Neural cell (in vitro differentiated cells): Measurements from ENCODE around the gene AGBL4. TPM values are rescaled to one million over a fixed set of nuclear protein-coding genes. Genes with fewer than 3 reads are reported as not detected.
"Not testable (repeated sequence)": the region's sequence is repeated elsewhere in the genome, so short reads cannot be mapped to it uniquely, and the experiment has no call there.

ENCODE experiments used
- H2AFZ ChIP-seq: fragments of 200-600, 300-800 bp; sonication (generic), shearing (Covaris generic); 2 replicates; pipeline ENCODE4 v1.6.0; 2014; ENCODE audit warnings: low read depth, mild to moderate bottlenecking, antibody characterized with exemption, low read length, moderate library complexity
- H3F3A ChIP-seq: fragments of 200-600 bp; shearing (Covaris generic); 2 replicates; pipeline ENCODE4 v1.6.1; 2016; ENCODE audit warnings: mild to moderate bottlenecking, moderate library complexity, mixed read lengths, antibody characterized with exemption, low read length; ENCODE audit not compliant: insufficient read depth, poor library complexity, severe bottlenecking
- H3K27ac ChIP-seq: fragments of 200-600, 300-800 bp; sonication (generic), shearing (Covaris generic); 2 replicates; pipeline ENCODE4 v1.5.1; 2014; ENCODE audit warnings: mild to moderate bottlenecking, low read length, moderate library complexity
- H3K27me3 ChIP-seq: fragments of 300-800, 200-600 bp; sonication (generic), shearing (Covaris generic); 2 replicates; pipeline ENCODE4 v1.6.0; 2014; ENCODE audit warnings: mild to moderate bottlenecking, low read depth, low read length, moderate library complexity; ENCODE audit not compliant: insufficient read depth
- H3K36me3 ChIP-seq: fragments of 300-800, 200-600 bp; sonication (generic), shearing (Covaris generic); 2 replicates; pipeline ENCODE4 v1.5.1; 2014; ENCODE audit warnings: mild to moderate bottlenecking, antibody characterized with exemption, low read length, moderate library complexity; ENCODE audit not compliant: insufficient read depth
- H3K4me2 ChIP-seq: fragments of 300-800, 200-600 bp; sonication (generic), shearing (Covaris generic); 2 replicates; pipeline ENCODE4 v1.6.0; 2014; ENCODE audit warnings: mild to moderate bottlenecking, low read length
- H3K4me3 ChIP-seq: fragments of 300-800, 200-600 bp; sonication (generic), shearing (Covaris generic); 2 replicates; pipeline ENCODE4 v1.5.1; 2014; ENCODE audit warnings: mild to moderate bottlenecking, low read length, moderate library complexity
- H3K79me2 ChIP-seq: fragments of 200-600 bp; shearing (Covaris generic); replicated peaks from 2 replicates; pipeline ENCODE4 v1.6.0; 2014; ENCODE audit warnings: mild to moderate bottlenecking, low read length, moderate library complexity; ENCODE audit not compliant: insufficient read depth
- H3K9ac ChIP-seq: fragments of 300-800, 200-600 bp; sonication (generic), shearing (Covaris generic); 2 replicates; pipeline ENCODE4 v1.6.1; 2016; ENCODE audit warnings: mild to moderate bottlenecking, low read length, mixed read lengths
- H3K9me2 ChIP-seq: fragments of 200-600 bp; shearing (Covaris generic); 2 replicates; pipeline ENCODE4 v1.6.1; 2016; ENCODE audit warnings: mild to moderate bottlenecking, low read length, mixed read lengths; ENCODE audit not compliant: insufficient read depth
- H3K9me3 ChIP-seq: fragments of 200-600, 300-800 bp; sonication (generic), shearing (Covaris generic); 2 replicates; pipeline ENCODE4 v1.6.1; 2016; ENCODE audit warnings: mild to moderate bottlenecking, mixed run types, low read length, moderate library complexity, mixed read lengths
- H4K20me1 ChIP-seq: fragments of 200-600 bp; shearing (Covaris generic); 2 replicates; pipeline ENCODE4 v1.6.1; 2016; ENCODE audit warnings: mild to moderate bottlenecking, mixed run types; ENCODE audit not compliant: insufficient read depth
- EP300 ChIP-seq: fragments of 450-650 bp; conservative IDR thresholded peaks from 2 replicates; pipeline ENCODE4 v1.6.1; 2014; ENCODE audit warnings: antibody characterized with exemption, mild to moderate bottlenecking, moderate library complexity; ENCODE audit not compliant: poor library complexity, severe bottlenecking
- EZH2 ChIP-seq: fragments of 200-600, 300-800 bp; shearing (Covaris generic), sonication (generic); IDR thresholded peaks from 2 replicates; pipeline ENCODE4 v1.6.1; 2014; ENCODE audit warnings: antibody characterized with exemption, low read length, borderline replicate concordance, mild to moderate bottlenecking; ENCODE audit not compliant: insufficient read depth, poor library complexity, severe bottlenecking
- MXI1 ChIP-seq: fragments of 450-650 bp; conservative IDR thresholded peaks from 2 replicates; pipeline ENCODE4 v1.6.1; 2014; ENCODE audit warnings: antibody characterized with exemption, mild to moderate bottlenecking; ENCODE audit not compliant: poor library complexity, severe bottlenecking
- POLR2AphosphoS5 ChIP-seq: IDR thresholded peaks from 2 replicates; pipeline ENCODE4 v1.6.1; 2012
- RAD21 ChIP-seq: fragments of 450-650 bp; conservative IDR thresholded peaks from 2 replicates; pipeline ENCODE4 v1.6.1; 2014; ENCODE audit warnings: antibody characterized with exemption, mild to moderate bottlenecking, moderate library complexity
- SMC3 ChIP-seq: fragments of 450-650 bp; conservative IDR thresholded peaks from 2 replicates; pipeline ENCODE4 v1.6.1; 2014; ENCODE audit warnings: antibody characterized with exemption, mild to moderate bottlenecking, moderate library complexity; ENCODE audit not compliant: poor library complexity
- TAF1 ChIP-seq: IDR thresholded peaks from 2 replicates; pipeline ENCODE4 v1.6.1; 2012; ENCODE audit warnings: low read depth
- polyA plus RNA-seq: library from polyadenylated mRNA; depleted of rRNA; stranded (reverse); fragments of >200 nt; gene quantifications from 2 replicates; pipeline ENCODE4 v1.2.3, GENCODE V29; 2014
- TF ChIP-seq, protein P1 (sequence below): IDR thresholded peaks from 2 replicates; pipeline ENCODE4 v1.6.1; 2012; ENCODE audit warnings: borderline replicate concordance
- TF ChIP-seq, protein P2 (sequence below): fragments of 450-650 bp; IDR thresholded peaks from 2 replicates; pipeline ENCODE4 v1.5.1; 2014; ENCODE audit warnings: antibody characterized with exemption, mild to moderate bottlenecking, moderate library complexity; ENCODE audit not compliant: poor library complexity, severe bottlenecking

The AGBL4 gene
- polyA plus RNA-seq, 1 donor from 2014 or later: 1.3 TPM

DNA sequence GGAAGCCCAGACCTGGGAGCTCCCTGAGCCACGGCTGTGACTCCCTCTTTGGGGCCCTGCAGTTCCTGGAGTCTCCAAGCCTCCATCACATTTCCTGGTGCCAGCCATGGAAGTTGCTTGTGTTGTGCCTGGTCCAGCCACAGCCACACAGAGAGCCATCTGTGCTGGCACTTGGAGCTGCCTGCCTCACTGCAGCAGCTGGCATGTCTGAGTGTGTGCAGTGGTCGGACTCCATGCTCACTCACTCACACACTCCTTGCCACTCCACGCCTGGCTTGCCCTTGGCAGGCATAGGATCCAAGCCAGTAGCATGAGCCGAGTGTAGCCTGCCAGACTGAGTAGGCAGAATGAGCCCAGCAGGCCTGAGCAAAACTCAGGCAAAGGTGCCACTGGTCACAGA is 730.7 kb downstream of the AGBL4 start:
- Histone ChIP-seq H3K4me2 (no peak overlapping the region), H3F3A (no peaks in the 10 kb centered on the region), H3K27ac (no peak overlapping the region), H3K79me2 (no peaks in the 10 kb centered on the region), H2AFZ (no peak overlapping the region), H3K4me3 (no peak overlapping the region), H4K20me1 (no peaks in the 10 kb centered on the region), H3K36me3 (no peaks in the 10 kb centered on the region), H3K9me3 (peaks cover 5% of the 10 kb centered on the region), H3K9ac (no peak overlapping the region), H3K27me3 (no peaks in the 10 kb centered on the region), H3K9me2 (no peaks in the 10 kb centered on the region)
- TF ChIP-seq, protein P1, sequence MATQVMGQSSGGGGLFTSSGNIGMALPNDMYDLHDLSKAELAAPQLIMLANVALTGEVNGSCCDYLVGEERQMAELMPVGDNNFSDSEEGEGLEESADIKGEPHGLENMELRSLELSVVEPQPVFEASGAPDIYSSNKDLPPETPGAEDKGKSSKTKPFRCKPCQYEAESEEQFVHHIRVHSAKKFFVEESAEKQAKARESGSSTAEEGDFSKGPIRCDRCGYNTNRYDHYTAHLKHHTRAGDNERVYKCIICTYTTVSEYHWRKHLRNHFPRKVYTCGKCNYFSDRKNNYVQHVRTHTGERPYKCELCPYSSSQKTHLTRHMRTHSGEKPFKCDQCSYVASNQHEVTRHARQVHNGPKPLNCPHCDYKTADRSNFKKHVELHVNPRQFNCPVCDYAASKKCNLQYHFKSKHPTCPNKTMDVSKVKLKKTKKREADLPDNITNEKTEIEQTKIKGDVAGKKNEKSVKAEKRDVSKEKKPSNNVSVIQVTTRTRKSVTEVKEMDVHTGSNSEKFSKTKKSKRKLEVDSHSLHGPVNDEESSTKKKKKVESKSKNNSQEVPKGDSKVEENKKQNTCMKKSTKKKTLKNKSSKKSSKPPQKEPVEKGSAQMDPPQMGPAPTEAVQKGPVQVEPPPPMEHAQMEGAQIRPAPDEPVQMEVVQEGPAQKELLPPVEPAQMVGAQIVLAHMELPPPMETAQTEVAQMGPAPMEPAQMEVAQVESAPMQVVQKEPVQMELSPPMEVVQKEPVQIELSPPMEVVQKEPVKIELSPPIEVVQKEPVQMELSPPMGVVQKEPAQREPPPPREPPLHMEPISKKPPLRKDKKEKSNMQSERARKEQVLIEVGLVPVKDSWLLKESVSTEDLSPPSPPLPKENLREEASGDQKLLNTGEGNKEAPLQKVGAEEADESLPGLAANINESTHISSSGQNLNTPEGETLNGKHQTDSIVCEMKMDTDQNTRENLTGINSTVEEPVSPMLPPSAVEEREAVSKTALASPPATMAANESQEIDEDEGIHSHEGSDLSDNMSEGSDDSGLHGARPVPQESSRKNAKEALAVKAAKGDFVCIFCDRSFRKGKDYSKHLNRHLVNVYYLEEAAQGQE: no peak
- TF ChIP-seq MXI1 (no peak), SMC3 (no peak), EZH2 (no peak)
- TF ChIP-seq, protein P2, sequence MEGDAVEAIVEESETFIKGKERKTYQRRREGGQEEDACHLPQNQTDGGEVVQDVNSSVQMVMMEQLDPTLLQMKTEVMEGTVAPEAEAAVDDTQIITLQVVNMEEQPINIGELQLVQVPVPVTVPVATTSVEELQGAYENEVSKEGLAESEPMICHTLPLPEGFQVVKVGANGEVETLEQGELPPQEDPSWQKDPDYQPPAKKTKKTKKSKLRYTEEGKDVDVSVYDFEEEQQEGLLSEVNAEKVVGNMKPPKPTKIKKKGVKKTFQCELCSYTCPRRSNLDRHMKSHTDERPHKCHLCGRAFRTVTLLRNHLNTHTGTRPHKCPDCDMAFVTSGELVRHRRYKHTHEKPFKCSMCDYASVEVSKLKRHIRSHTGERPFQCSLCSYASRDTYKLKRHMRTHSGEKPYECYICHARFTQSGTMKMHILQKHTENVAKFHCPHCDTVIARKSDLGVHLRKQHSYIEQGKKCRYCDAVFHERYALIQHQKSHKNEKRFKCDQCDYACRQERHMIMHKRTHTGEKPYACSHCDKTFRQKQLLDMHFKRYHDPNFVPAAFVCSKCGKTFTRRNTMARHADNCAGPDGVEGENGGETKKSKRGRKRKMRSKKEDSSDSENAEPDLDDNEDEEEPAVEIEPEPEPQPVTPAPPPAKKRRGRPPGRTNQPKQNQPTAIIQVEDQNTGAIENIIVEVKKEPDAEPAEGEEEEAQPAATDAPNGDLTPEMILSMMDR: no peak

DNA sequence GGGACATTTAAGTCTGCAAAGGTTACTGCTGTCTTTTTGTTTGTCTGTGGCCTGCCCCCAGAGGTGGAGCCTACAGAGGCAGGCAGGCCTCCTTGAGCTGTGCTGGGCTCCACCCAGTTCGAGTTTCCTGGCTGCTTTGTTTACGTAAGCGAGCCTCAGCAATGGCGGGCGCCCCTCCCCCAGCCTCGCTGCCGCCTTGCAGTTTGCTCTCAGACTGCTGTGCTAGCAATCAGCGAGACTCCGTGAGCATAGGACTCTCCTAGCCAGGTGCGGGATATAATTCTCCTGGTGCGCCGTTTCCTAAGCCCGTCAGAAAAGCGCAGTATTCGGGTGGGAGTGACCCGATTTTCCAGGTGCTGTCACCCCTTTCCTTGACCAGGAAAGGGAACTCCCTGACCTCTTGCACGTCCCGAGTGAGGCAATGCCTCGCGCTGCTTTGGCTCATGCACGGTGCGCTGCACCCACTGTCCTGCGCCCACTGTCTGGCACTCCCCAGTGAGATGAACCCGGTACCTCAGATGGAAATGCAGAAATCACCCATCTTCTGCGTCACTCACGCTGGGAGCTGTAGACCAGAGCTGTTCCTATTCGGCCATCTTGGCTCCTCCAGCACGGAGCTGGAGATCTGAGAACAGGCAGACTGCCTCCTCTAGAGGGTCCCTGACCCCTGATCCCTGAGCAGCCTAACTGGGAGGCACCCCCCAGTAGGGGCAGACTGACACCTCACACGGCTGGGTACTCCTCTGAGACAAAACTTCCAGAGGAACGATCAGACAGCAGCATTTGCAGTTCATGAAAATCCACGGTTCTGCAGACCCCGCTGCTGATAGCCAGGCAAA is 766.3 kb downstream of the AGBL4 start:
- not testable (repeated sequence) for H3K36me3 ChIP-seq, H3K4me3 ChIP-seq, H3K9me3 ChIP-seq, H3K27ac ChIP-seq, H3F3A ChIP-seq, H3K4me2 ChIP-seq, H3K27me3 ChIP-seq, H3K79me2 ChIP-seq, H2AFZ ChIP-seq, H3K9ac ChIP-seq, H4K20me1 ChIP-seq, H3K9me2 ChIP-seq

DNA sequence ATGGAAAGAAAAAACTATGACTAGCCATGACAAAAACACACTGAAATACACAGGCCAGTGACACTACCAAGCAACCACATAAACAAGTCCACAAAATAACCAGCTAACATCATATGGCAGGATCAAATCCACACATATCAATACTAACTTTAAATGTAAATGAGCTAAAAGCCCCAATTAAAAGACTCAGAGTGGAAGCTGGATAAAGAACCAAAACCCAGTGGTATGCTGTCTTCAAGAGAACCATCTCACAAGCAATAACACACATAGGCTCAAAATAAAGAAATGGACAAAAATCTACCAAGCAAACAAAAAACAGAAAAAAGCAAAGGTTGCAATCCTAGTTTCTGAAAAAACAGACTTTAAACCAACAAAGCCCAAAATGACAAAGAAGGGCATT is 770.8 kb downstream of the AGBL4 start:
- no peaks in the 10 kb centered on the region for H3K79me2 ChIP-seq
- no peaks in the 10 kb centered on the region for H3F3A ChIP-seq
- no peaks in the 10 kb centered on the region for H3K9me2 ChIP-seq
- no peak overlapping the region for H3K4me3 ChIP-seq
- H3K27me3 ChIP-seq: no peaks in the 10 kb centered on the region
- H3K27ac ChIP-seq: no peak overlapping the region
- H3K9ac ChIP-seq: no peak overlapping the region
- H2AFZ ChIP-seq: no peak overlapping the region
- TF ChIP-seq SMC3: no peak
- no peak for TF ChIP-seq MXI1
- TF ChIP-seq TAF1: no peak
- no peak for TF ChIP-seq RAD21
- no peak for TF ChIP-seq EP300
- TF ChIP-seq, protein P1: no peak
- TF ChIP-seq EZH2: no peak
- TF ChIP-seq, protein P2: no peak
- no peak for TF ChIP-seq POLR2AphosphoS5
- H4K20me1 ChIP-seq: no peaks in the 10 kb centered on the region
- H3K9me3 ChIP-seq: peaks cover 4% of the 10 kb centered on the region
- no peak overlapping the region for H3K4me2 ChIP-seq
- no peaks in the 10 kb centered on the region for H3K36me3 ChIP-seq
